GM23338 (cell line): Measurements from ENCODE around the gene POU4F3. TPM values are rescaled to one million over a fixed set of nuclear protein-coding genes. Genes with fewer than 3 reads are reported as not detected.

ENCODE experiments used
- ATAC-seq: fragments of 200-7000 bp; cut with Tn5 transposase; 3 replicates; pipeline ENCODE4 v1.9.1; 2020
- DNase-seq: peaks from one replicate; pipeline ENCODE4 v3.0.0-alpha.2; 2015; ENCODE audit warnings: low spot score
- H2AFZ ChIP-seq: fragments of 200-600 bp; sonication (generic); 2 replicates; pipeline ENCODE4 v1.8.0; 2016; ENCODE audit warnings: antibody characterized with exemption, mild to moderate bottlenecking, moderate library complexity
- H3F3A ChIP-seq: fragments of 200-600 bp; sonication (generic); replicated peaks from 2 replicates; pipeline ENCODE4 v1.8.0; 2017; ENCODE audit warnings: antibody characterized with exemption, mixed run types, low read depth
- H3K27ac ChIP-seq: fragments of 200-600 bp; sonication (generic); 2 replicates; pipeline ENCODE4 v1.6.1; 2016; ENCODE audit warnings: low read depth
- H3K27me3 ChIP-seq: fragments of 200-600 bp; sonication (generic); 2 replicates; pipeline ENCODE4 v1.8.0; 2016; ENCODE audit warnings: mild to moderate bottlenecking, mixed run types, moderate library complexity; ENCODE audit not compliant: insufficient read depth
- H3K36me3 ChIP-seq: fragments of 200-600 bp; sonication (generic); 2 replicates; pipeline ENCODE4 v1.8.0; 2016; ENCODE audit warnings: mild to moderate bottlenecking; ENCODE audit not compliant: insufficient read depth
- H3K4me1 ChIP-seq: fragments of 200-600 bp; sonication (generic); 2 replicates; pipeline ENCODE4 v1.8.0; 2016; ENCODE audit warnings: mild to moderate bottlenecking, moderate library complexity; ENCODE audit not compliant: insufficient read depth
- H3K4me2 ChIP-seq: fragments of 200-600 bp; sonication (generic); 2 replicates; pipeline ENCODE4 v1.7.1; 2017; ENCODE audit warnings: mixed run types
- H3K4me3 ChIP-seq: fragments of 200-600 bp; sonication (generic); 2 replicates; pipeline ENCODE4 v1.6.1; 2016; ENCODE audit warnings: mixed run types
- H3K79me2 ChIP-seq: fragments of 200-600 bp; sonication (generic); replicated peaks from 2 replicates; pipeline ENCODE4 v1.8.0; 2017; ENCODE audit warnings: mild to moderate bottlenecking; ENCODE audit not compliant: insufficient read depth
- H3K9me2 ChIP-seq: fragments of 200-600 bp; sonication (generic); 2 replicates; pipeline ENCODE4 v1.8.0; 2017; ENCODE audit not compliant: insufficient read depth
- H4K20me1 ChIP-seq: fragments of 200-600 bp; sonication (generic); replicated peaks from 2 replicates; pipeline ENCODE4 v1.8.0; 2017; ENCODE audit warnings: mild to moderate bottlenecking; ENCODE audit not compliant: insufficient read depth
- H3K27ac Mint-ChIP-seq: 2 replicates; pipeline ENCODE4 v1.8.0; 2020; ENCODE audit warnings: inconsistent platforms, mild to moderate bottlenecking, moderate library complexity, mixed read lengths
- H3K27me3 Mint-ChIP-seq: 3 replicates; pipeline ENCODE4 v1.8.0; 2022; ENCODE audit warnings: low read depth, mild to moderate bottlenecking, moderate library complexity, mixed read lengths, inconsistent platforms; ENCODE audit not compliant: insufficient read depth, poor library complexity
- H3K36me3 Mint-ChIP-seq: 3 replicates; pipeline ENCODE4 v1.8.0; 2021; ENCODE audit warnings: low read depth, mild to moderate bottlenecking, inconsistent platforms, moderate library complexity, mixed read lengths
- H3K4me1 Mint-ChIP-seq: 3 replicates; pipeline ENCODE4 v1.8.0; 2020; ENCODE audit warnings: mild to moderate bottlenecking, inconsistent platforms, mixed read lengths
- H3K4me3 Mint-ChIP-seq: 3 replicates; pipeline ENCODE4 v1.8.0; 2021; ENCODE audit warnings: moderate library complexity, mild to moderate bottlenecking, inconsistent platforms, mixed read lengths
- H3K9me3 Mint-ChIP-seq: 3 replicates; pipeline ENCODE4 v1.8.0; 2020; ENCODE audit warnings: moderate library complexity, mild to moderate bottlenecking, inconsistent platforms, mixed read lengths
- CREB1 ChIP-seq: fragments of 250-450 bp; sonication (Bioruptor Pico); IDR thresholded peaks from 2 replicates; pipeline ENCODE4 v1.5.0; 2020; ENCODE audit warnings: low read depth, mild to moderate bottlenecking, moderate library complexity
- CTCF ChIP-seq, 2 experiments: fragments of 200-600 bp in 1 of 2; sonication (generic) in 1 of 2; conservative IDR thresholded peaks; 2 replicates each; pipeline versions ENCODE4 v1.5.1 to v1.6.1; 2016 to 2017; ENCODE audit warnings: antibody characterized with exemption in 2 of 2, low read depth in 2 of 2, mild to moderate bottlenecking in 2 of 2, moderate library complexity in 1 of 2
- EZH2 ChIP-seq: fragments of 200-600 bp; sonication (generic); IDR thresholded peaks from one replicate; pipeline ENCODE4 v1.8.0; 2017; ENCODE audit warnings: antibody characterized with exemption, mild to moderate bottlenecking, low read depth; ENCODE audit not compliant: unreplicated experiment
- EZH2phosphoT487 ChIP-seq: fragments of 200-600 bp; sonication (generic); IDR thresholded peaks from one replicate; pipeline ENCODE4 v1.8.1; 2018; ENCODE audit warnings: antibody characterized with exemption; ENCODE audit not compliant: unreplicated experiment
- JUNB ChIP-seq: IDR thresholded peaks from one replicate; pipeline ENCODE4 v1.6.1; 2016; ENCODE audit warnings: antibody characterized with exemption; ENCODE audit not compliant: unreplicated experiment
- POLR2AphosphoS5 ChIP-seq: IDR thresholded peaks from 2 replicates; pipeline ENCODE4 v1.6.1; 2016; ENCODE audit warnings: antibody characterized with exemption, low read depth
- REST ChIP-seq: IDR thresholded peaks from one replicate; pipeline ENCODE4 v1.6.1; 2018; ENCODE audit warnings: antibody characterized with exemption; ENCODE audit not compliant: unreplicated experiment
- ZNF114 ChIP-seq: fragments of 250-450 bp; sonication (Bioruptor Pico); IDR thresholded peaks from 2 replicates; pipeline ENCODE4 v1.5.0; 2020; ENCODE audit warnings: mild to moderate bottlenecking, moderate library complexity
- ZNF331 ChIP-seq: fragments of 250-450 bp; sonication (Bioruptor Pico); IDR thresholded peaks from 2 replicates; pipeline ENCODE4 v1.5.0; 2020; ENCODE audit warnings: low read depth, mild to moderate bottlenecking, moderate library complexity
- polyA plus RNA-seq: library from polyadenylated mRNA; unstranded; fragments of >200 nt; fragmentation: Nextera tagmentation; extraction: Ambion mirVana; gene quantifications from 2 replicates; pipeline ENCODE4 v1.2.1, GENCODE V29; 2016
- total RNA-seq: library from RNA; depleted of rRNA; stranded (reverse); fragments of >200 nt; shearing (Covaris generic); gene quantifications from 2 replicates; pipeline ENCODE4 v1.2.3, GENCODE V29; 2014

POU4F3 gene
- total and polyA plus RNA-seq, 2 experiments from 2014 or later, result 0.49 TPM; not detected in 1

DNA sequence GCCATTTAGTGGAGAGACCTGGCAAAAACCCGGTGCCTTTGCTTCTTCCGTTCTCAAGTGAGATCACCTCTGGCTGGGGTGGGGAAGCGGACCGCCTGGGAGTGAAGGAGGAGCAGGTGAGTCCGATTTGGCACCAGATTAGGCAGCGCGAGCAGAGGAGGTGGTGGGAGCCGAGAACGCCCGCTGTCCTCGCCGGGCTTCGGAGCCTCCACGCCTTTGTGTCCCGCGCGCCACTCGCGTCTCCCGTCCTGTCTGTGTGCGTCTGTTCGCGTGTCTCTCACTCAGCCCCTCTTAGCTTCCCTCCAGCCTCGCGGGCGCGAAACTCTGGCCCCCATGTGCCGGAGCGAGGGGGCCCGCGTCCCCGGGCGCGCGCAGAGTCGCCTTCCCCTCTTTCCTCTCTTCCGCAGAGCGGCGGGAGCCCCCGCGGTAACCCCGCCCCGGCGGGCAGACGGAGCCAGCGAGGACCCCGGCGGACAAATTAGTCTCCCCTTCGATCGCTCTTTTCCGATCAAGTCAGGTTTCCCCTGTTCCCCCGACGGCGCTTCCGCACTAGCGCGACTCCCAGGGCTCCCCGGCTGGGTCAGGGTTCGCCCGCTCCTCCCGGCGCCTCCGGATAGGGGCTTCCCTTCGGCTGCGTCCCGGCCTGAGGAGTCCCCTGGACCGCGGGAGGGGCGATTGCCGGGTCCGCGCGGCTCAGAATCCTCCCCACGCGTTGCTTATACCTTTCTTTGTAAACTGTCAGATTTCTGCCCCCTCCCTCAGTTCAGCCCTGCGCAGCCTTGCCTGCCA lies 7.1 kb downstream of the POU4F3 start:
- Histone ChIP-seq H3K27me3 (peaks cover 97% of the 10 kb centered on the region), H3K4me3 (peak overlapping the region; percentile 69), H3K4me2 (peak overlapping the region; percentile 82), H3K27ac (no peak overlapping the region), H4K20me1 (peaks cover 37% of the 10 kb centered on the region), H2AFZ (peak overlapping the region; percentile 94), H3K4me1 (peaks cover 26% of the 10 kb centered on the region), H3K9me2 (no peaks in the 10 kb centered on the region), H3F3A (peaks cover 32% of the 10 kb centered on the region), H3K79me2 (no peaks in the 10 kb centered on the region), H3K36me3 (no peaks in the 10 kb centered on the region)
- no peak overlapping the region for H3K27ac Mint-ChIP-seq
- peaks cover 28% of the 10 kb centered on the region for H3K4me1 Mint-ChIP-seq
- H3K27me3 Mint-ChIP-seq, result peaks cover 83% of the 10 kb centered on the region
- ATAC-seq (peak; percentile 48), DNase-seq (peak; percentile 83)
- no peaks in the 10 kb centered on the region; the same call in 2 of the 3 replicates for H3K36me3 Mint-ChIP-seq
- peaks cover 4% of the 10 kb centered on the region; the same call in 1 of the 3 replicates for H3K9me3 Mint-ChIP-seq
- TF ChIP-seq CREB1 (CRISPR knock-in tag) (no peak), EZH2phosphoT487 (peak; percentile 66), REST (no peak), POLR2AphosphoS5 (no peak), EZH2 (peak; percentile 93)
- H3K4me3 Mint-ChIP-seq, result peak overlapping the region; percentile 76

GRCh38 chr5:146357126-146357525 lies 18.5 kb downstream of the POU4F3 start:
- Histone ChIP-seq H4K20me1 (no peaks in the 10 kb centered on the region), H3K4me3 (no peak overlapping the region), H3K27ac (no peak overlapping the region), H3K79me2 (no peaks in the 10 kb centered on the region), H3K27me3 (no peaks in the 10 kb centered on the region), H3F3A (no peaks in the 10 kb centered on the region), H3K36me3 (no peaks in the 10 kb centered on the region), H3K9me2 (no peaks in the 10 kb centered on the region), H3K4me1 (no peaks in the 10 kb centered on the region), H2AFZ (no peak overlapping the region), H3K4me2 (no peak overlapping the region)
- DNase-seq (no peak), ATAC-seq (no peak)
- no peaks in the 10 kb centered on the region for H3K36me3 Mint-ChIP-seq
- H3K27ac Mint-ChIP-seq, result no peak overlapping the region
- H3K4me1 Mint-ChIP-seq, result no peaks in the 10 kb centered on the region
- H3K9me3 Mint-ChIP-seq, result no peaks in the 10 kb centered on the region
- H3K27me3 Mint-ChIP-seq, result peaks cover 3% of the 10 kb centered on the region
- TF ChIP-seq CTCF (conservative IDR thresholded peaks at IDR 0.05; ENCODE audit: low read depth in 2 of 2) (no peak), JUNB (no peak), ZNF114 (CRISPR knock-in tag) (no peak), EZH2 (no peak), ZNF331 (CRISPR knock-in tag) (no peak), POLR2AphosphoS5 (no peak), REST (no peak)
- H3K4me3 Mint-ChIP-seq, result no peak overlapping the region
